GM23338 (cell line): ENCODE results near the gene USH1C. TPM values are rescaled to one million over a fixed set of nuclear protein-coding genes. Genes with fewer than 3 reads are reported as not detected.

ENCODE experiments used
- ATAC-seq: fragments of 200-7000 bp; cut with Tn5 transposase; 3 replicates; pipeline ENCODE4 v1.9.1; 2020
- DNase-seq: peaks from one replicate; pipeline ENCODE4 v3.0.0-alpha.2; 2015; ENCODE audit warnings: low spot score
- H2AFZ ChIP-seq: fragments of 200-600 bp; sonication (generic); 2 replicates; pipeline ENCODE4 v1.8.0; 2016; ENCODE audit warnings: antibody characterized with exemption, mild to moderate bottlenecking, moderate library complexity
- H3F3A ChIP-seq: fragments of 200-600 bp; sonication (generic); replicated peaks from 2 replicates; pipeline ENCODE4 v1.8.0; 2017; ENCODE audit warnings: antibody characterized with exemption, mixed run types, low read depth
- H3K27ac ChIP-seq: fragments of 200-600 bp; sonication (generic); 2 replicates; pipeline ENCODE4 v1.6.1; 2016; ENCODE audit warnings: low read depth
- H3K27me3 ChIP-seq: fragments of 200-600 bp; sonication (generic); 2 replicates; pipeline ENCODE4 v1.8.0; 2016; ENCODE audit warnings: mild to moderate bottlenecking, mixed run types, moderate library complexity; ENCODE audit not compliant: insufficient read depth
- H3K36me3 ChIP-seq: fragments of 200-600 bp; sonication (generic); 2 replicates; pipeline ENCODE4 v1.8.0; 2016; ENCODE audit warnings: mild to moderate bottlenecking; ENCODE audit not compliant: insufficient read depth
- H3K4me1 ChIP-seq: fragments of 200-600 bp; sonication (generic); 2 replicates; pipeline ENCODE4 v1.8.0; 2016; ENCODE audit warnings: mild to moderate bottlenecking, moderate library complexity; ENCODE audit not compliant: insufficient read depth
- H3K4me2 ChIP-seq: fragments of 200-600 bp; sonication (generic); 2 replicates; pipeline ENCODE4 v1.7.1; 2017; ENCODE audit warnings: mixed run types
- H3K4me3 ChIP-seq: fragments of 200-600 bp; sonication (generic); 2 replicates; pipeline ENCODE4 v1.6.1; 2016; ENCODE audit warnings: mixed run types
- H3K79me2 ChIP-seq: fragments of 200-600 bp; sonication (generic); replicated peaks from 2 replicates; pipeline ENCODE4 v1.8.0; 2017; ENCODE audit warnings: mild to moderate bottlenecking; ENCODE audit not compliant: insufficient read depth
- H3K9me2 ChIP-seq: fragments of 200-600 bp; sonication (generic); 2 replicates; pipeline ENCODE4 v1.8.0; 2017; ENCODE audit not compliant: insufficient read depth
- H4K20me1 ChIP-seq: fragments of 200-600 bp; sonication (generic); replicated peaks from 2 replicates; pipeline ENCODE4 v1.8.0; 2017; ENCODE audit warnings: mild to moderate bottlenecking; ENCODE audit not compliant: insufficient read depth
- H3K27ac Mint-ChIP-seq: 2 replicates; pipeline ENCODE4 v1.8.0; 2020; ENCODE audit warnings: inconsistent platforms, mild to moderate bottlenecking, moderate library complexity, mixed read lengths
- H3K27me3 Mint-ChIP-seq: 3 replicates; pipeline ENCODE4 v1.8.0; 2022; ENCODE audit warnings: low read depth, mild to moderate bottlenecking, moderate library complexity, mixed read lengths, inconsistent platforms; ENCODE audit not compliant: insufficient read depth, poor library complexity
- H3K36me3 Mint-ChIP-seq: 3 replicates; pipeline ENCODE4 v1.8.0; 2021; ENCODE audit warnings: low read depth, mild to moderate bottlenecking, inconsistent platforms, moderate library complexity, mixed read lengths
- H3K4me1 Mint-ChIP-seq: 3 replicates; pipeline ENCODE4 v1.8.0; 2020; ENCODE audit warnings: mild to moderate bottlenecking, inconsistent platforms, mixed read lengths
- H3K4me3 Mint-ChIP-seq: 3 replicates; pipeline ENCODE4 v1.8.0; 2021; ENCODE audit warnings: moderate library complexity, mild to moderate bottlenecking, inconsistent platforms, mixed read lengths
- H3K9me3 Mint-ChIP-seq: 3 replicates; pipeline ENCODE4 v1.8.0; 2020; ENCODE audit warnings: moderate library complexity, mild to moderate bottlenecking, inconsistent platforms, mixed read lengths
- ETS1 ChIP-seq: IDR thresholded peaks from 2 replicates; pipeline ENCODE4 v1.6.1; 2016; ENCODE audit warnings: antibody characterized with exemption
- EZH2phosphoT487 ChIP-seq: fragments of 200-600 bp; sonication (generic); IDR thresholded peaks from one replicate; pipeline ENCODE4 v1.8.1; 2018; ENCODE audit warnings: antibody characterized with exemption; ENCODE audit not compliant: unreplicated experiment
- JUNB ChIP-seq: IDR thresholded peaks from one replicate; pipeline ENCODE4 v1.6.1; 2016; ENCODE audit warnings: antibody characterized with exemption; ENCODE audit not compliant: unreplicated experiment
- NANOG ChIP-seq: IDR thresholded peaks from 2 replicates; pipeline ENCODE4 v1.6.1; 2016; ENCODE audit warnings: antibody characterized with exemption, borderline replicate concordance
- ZNF331 ChIP-seq: fragments of 250-450 bp; sonication (Bioruptor Pico); IDR thresholded peaks from 2 replicates; pipeline ENCODE4 v1.5.0; 2020; ENCODE audit warnings: low read depth, mild to moderate bottlenecking, moderate library complexity
- ZNF462 ChIP-seq: fragments of 250-450 bp; sonication (Bioruptor Pico); IDR thresholded peaks from 2 replicates; pipeline ENCODE4 v1.5.0; 2020; ENCODE audit warnings: mild to moderate bottlenecking, moderate library complexity
- polyA plus RNA-seq: library from polyadenylated mRNA; unstranded; fragments of >200 nt; fragmentation: Nextera tagmentation; extraction: Ambion mirVana; gene quantifications from 2 replicates; pipeline ENCODE4 v1.2.1, GENCODE V29; 2016
- total RNA-seq: library from RNA; depleted of rRNA; stranded (reverse); fragments of >200 nt; shearing (Covaris generic); gene quantifications from 2 replicates; pipeline ENCODE4 v1.2.3, GENCODE V29; 2014

The USH1C gene
- total and polyA plus RNA-seq, 2 experiments from 2014 or later, result 1.3 to 1.8 TPM

- Histone ChIP-seq H2AFZ (no peak overlapping the region), H3K27me3 (no peaks in the 10 kb centered on the region), H3K4me1 (no peaks in the 10 kb centered on the region), H3F3A (no peaks in the 10 kb centered on the region), H3K27ac (no peak overlapping the region), H3K36me3 (no peaks in the 10 kb centered on the region), H3K4me3 (no peak overlapping the region), H3K4me2 (no peak overlapping the region), H4K20me1 (no peaks in the 10 kb centered on the region), H3K79me2 (no peaks in the 10 kb centered on the region), H3K9me2 (no peaks in the 10 kb centered on the region)
- no peaks in the 10 kb centered on the region for H3K36me3 Mint-ChIP-seq
- ATAC-seq (peak; percentile 44; the same call in 2 of the 3 replicates), DNase-seq (no peak)
- no peaks in the 10 kb centered on the region for H3K9me3 Mint-ChIP-seq
- H3K27ac Mint-ChIP-seq, result no peak overlapping the region
- peaks cover 3% of the 10 kb centered on the region for H3K4me1 Mint-ChIP-seq
- TF ChIP-seq NANOG (no peak), EZH2phosphoT487 (no peak), ETS1 (no peak)
- no peak overlapping the region for H3K4me3 Mint-ChIP-seq
- peaks cover under 1% of the 10 kb centered on the region for H3K27me3 Mint-ChIP-seq
Measured at GRCh38 chr11:17570034-17570433, 25.8 kb upstream of the USH1C start.

- H3K27ac Mint-ChIP-seq, result no peak overlapping the region
- no peak overlapping the region for H3K4me3 Mint-ChIP-seq
- H3K9me2 ChIP-seq, result no peaks in the 10 kb centered on the region
- H3K36me3 Mint-ChIP-seq, result no peaks in the 10 kb centered on the region
- TF ChIP-seq ZNF331 (CRISPR knock-in tag) (no peak), ETS1 (no peak), ZNF462 (CRISPR knock-in tag) (no peak), JUNB (no peak)
- no peaks in the 10 kb centered on the region for H3K36me3 ChIP-seq
- H3K79me2 ChIP-seq, result no peaks in the 10 kb centered on the region
- no peaks in the 10 kb centered on the region for H3K9me3 Mint-ChIP-seq
- H2AFZ ChIP-seq, result no peak overlapping the region
- H3K4me3 ChIP-seq, result no peak overlapping the region
- H3K27me3 ChIP-seq, result no peaks in the 10 kb centered on the region
- no peaks in the 10 kb centered on the region for H3K4me1 ChIP-seq
- H3K27me3 Mint-ChIP-seq, result peaks cover under 1% of the 10 kb centered on the region
- peaks cover 3% of the 10 kb centered on the region for H3K4me1 Mint-ChIP-seq
- DNase-seq (no peak), ATAC-seq (no peak)
- no peak overlapping the region for H3K27ac ChIP-seq
- H3F3A ChIP-seq, result no peaks in the 10 kb centered on the region
- no peaks in the 10 kb centered on the region for H4K20me1 ChIP-seq
- no peak overlapping the region for H3K4me2 ChIP-seq
Measured at GRCh38 chr11:17568944-17569343, 24.7 kb upstream of the USH1C start.
